ENCODE measurements around the gene GBF1.
"Not testable (repeated sequence)": the region's sequence is repeated elsewhere in the genome, so short reads cannot be mapped to it uniquely, and the experiment has no call there.

The GBF1 gene

GRCh38 chr10:102234888-102235597 is 10.3 kb upstream of the GBF1 start:
- no peak for DNase-seq

GRCh38 chr10:102235598-102235920 is 9.8 kb upstream of the GBF1 start:
- no peak for DNase-seq

- DNase-seq: no peak
These were observed 9.3 kb upstream of the GBF1 start for GRCh38 chr10:102236006-102236405.

GRCh38 chr10:102237711-102238252 is 7.5 kb upstream of the GBF1 start:
- DNase-seq: no peak

- no peak for DNase-seq
These were observed 4.8 kb upstream of the GBF1 start for GRCh38 chr10:102240467-102241031.

GRCh38 chr10:102241032-102241443 is 4.3 kb upstream of the GBF1 start:
- no peak for DNase-seq

- peak; percentile 93 for DNase-seq
These were observed 3.8 kb upstream of the GBF1 start, which contains the start of gene PITX3 for GRCh38 chr10:102241444-102242117. PITX3 (minus strand) TSS chr10:102241512; CDS start chr10:102232080, 9,432 bp downstream.

- no peak for DNase-seq
These were observed 3.2 kb upstream of the GBF1 start for GRCh38 chr10:102242118-102242485.

GRCh38 chr10:102243309-102243708 is 2.0 kb upstream of the GBF1 start:
- no peak for DNase-seq

GRCh38 chr10:102245932-102246251 is 560 bp downstream of the GBF1 start:
- DNase-seq: no peak

- DNase-seq: no peak
These were observed 929 bp downstream of the GBF1 start for GRCh38 chr10:102246261-102246660.

GRCh38 chr10:102247734-102248133 is 2.4 kb downstream of the GBF1 start:
- no peak for DNase-seq

GRCh38 chr10:102252508-102252907 is 7.2 kb downstream of the GBF1 start:
- DNase-seq: not testable (repeated sequence)

GRCh38 chr10:102254426-102254825 is 9.1 kb downstream of the GBF1 start:
- DNase-seq: no peak

- DNase-seq: no peak
These were observed 10.1 kb downstream of the GBF1 start for GRCh38 chr10:102255404-102255803.

- no peak for DNase-seq
These were observed 15.9 kb downstream of the GBF1 start for GRCh38 chr10:102261196-102261595.

GRCh38 chr10:102261842-102262241 is 16.5 kb downstream of the GBF1 start:
- no peak for DNase-seq

GRCh38 chr10:102262744-102263370 is 17.5 kb downstream of the GBF1 start:
- no peak for DNase-seq

GRCh38 chr10:102264371-102264770 is 19.0 kb downstream of the GBF1 start:
- no peak for DNase-seq

GRCh38 chr10:102266670-102267069 is 21.3 kb downstream of the GBF1 start:
- DNase-seq: no peak

GRCh38 chr10:102267748-102268147 is 22.4 kb downstream of the GBF1 start:
- DNase-seq: no peak

- no peak for DNase-seq
These were observed 23.1 kb downstream of the GBF1 start for GRCh38 chr10:102268375-102268888.

- no peak for DNase-seq
These were observed 23.7 kb downstream of the GBF1 start for GRCh38 chr10:102269017-102269416.

- no peak for DNase-seq
These were observed 28.7 kb downstream of the GBF1 start for GRCh38 chr10:102274062-102274461.
